SK-N-SH treated with all-trans-retinoic acid at 6 μM for 48 hours (cell line): ENCODE data around the gene MYOM1.
"Not testable (repeated sequence)": the region's sequence is repeated elsewhere in the genome, so short reads cannot be mapped to it uniquely, and the experiment has no call there.

Experiments used
- ATAC-seq: fragments of 200-7000 bp; cut with Tn5 transposase; 3 replicates; pipeline ENCODE4 v1.9.1; 2020; ENCODE audit warnings: mild to moderate bottlenecking, moderate library complexity
- ARNTL ChIP-seq: fragments of 450-650 bp; formaldehyde crosslinking; IDR thresholded peaks from 2 replicates; pipeline ENCODE4 v1.5.0; 2020; ENCODE audit warnings: low read depth, mild to moderate bottlenecking, moderate library complexity, borderline replicate concordance
- BACH2 ChIP-seq: fragments of 250-450 bp; sonication (Bioruptor Pico); IDR thresholded peaks from 2 replicates; pipeline ENCODE4 v1.9.0; 2021; ENCODE audit warnings: mild to moderate bottlenecking, borderline replicate concordance
- OSR1 ChIP-seq: fragments of 250-450 bp; sonication (Bioruptor Pico); IDR thresholded peaks from 2 replicates; pipeline ENCODE4 v1.8.0; 2022; ENCODE audit warnings: moderate library complexity, mild to moderate bottlenecking, inconsistent platforms
- PPARA ChIP-seq: fragments of 250-450 bp; sonication (Bioruptor Pico); IDR thresholded peaks from 2 replicates; pipeline ENCODE4 v1.5.0; 2020; ENCODE audit warnings: mild to moderate bottlenecking, borderline replicate concordance
- TCF4 ChIP-seq: fragments of 250-450 bp; sonication (Bioruptor Pico); IDR thresholded peaks from 2 replicates; pipeline ENCODE4 v1.8.0; 2021; ENCODE audit warnings: mild to moderate bottlenecking, moderate library complexity, borderline replicate concordance
- TOX ChIP-seq: fragments of 250-450 bp; sonication (Bioruptor Pico); IDR thresholded peaks from 2 replicates; pipeline ENCODE4 v1.8.0; 2021; ENCODE audit warnings: mild to moderate bottlenecking, moderate library complexity, borderline replicate concordance
- ZC3H10 ChIP-seq: fragments of 250-450 bp; sonication (Bioruptor Pico); IDR thresholded peaks from 2 replicates; pipeline ENCODE4 v1.5.1; 2021; ENCODE audit warnings: mild to moderate bottlenecking, moderate library complexity
- ZNF70 ChIP-seq: fragments of 450-650 bp; formaldehyde crosslinking; IDR thresholded peaks from 2 replicates; pipeline ENCODE4 v1.5.0; 2020; ENCODE audit warnings: mild to moderate bottlenecking, moderate library complexity
- TF ChIP-seq, protein P1 (sequence below): fragments of 250-450 bp; sonication (Bioruptor Pico); IDR thresholded peaks from 2 replicates; pipeline ENCODE4 v1.8.0; 2020; ENCODE audit warnings: mild to moderate bottlenecking, moderate library complexity, borderline replicate concordance
- TF ChIP-seq, protein P2 (sequence below): fragments of 250-450 bp; sonication (Bioruptor Pico); IDR thresholded peaks from 2 replicates; pipeline ENCODE4 v1.5.1; 2021; ENCODE audit warnings: mild to moderate bottlenecking, moderate library complexity
- TF ChIP-seq, protein P3 (sequence below): fragments of 250-450 bp; sonication (Bioruptor Pico); IDR thresholded peaks from 2 replicates; pipeline ENCODE4 v1.8.0; 2021; ENCODE audit warnings: low read depth, mild to moderate bottlenecking, moderate library complexity, borderline replicate concordance
- TF ChIP-seq, protein P4 (sequence below): fragments of 250-450 bp; sonication (Bioruptor Pico); IDR thresholded peaks from 2 replicates; pipeline ENCODE4 v1.5.1; 2020; ENCODE audit warnings: low read depth, mild to moderate bottlenecking, moderate library complexity

MYOM1 gene

DNA sequence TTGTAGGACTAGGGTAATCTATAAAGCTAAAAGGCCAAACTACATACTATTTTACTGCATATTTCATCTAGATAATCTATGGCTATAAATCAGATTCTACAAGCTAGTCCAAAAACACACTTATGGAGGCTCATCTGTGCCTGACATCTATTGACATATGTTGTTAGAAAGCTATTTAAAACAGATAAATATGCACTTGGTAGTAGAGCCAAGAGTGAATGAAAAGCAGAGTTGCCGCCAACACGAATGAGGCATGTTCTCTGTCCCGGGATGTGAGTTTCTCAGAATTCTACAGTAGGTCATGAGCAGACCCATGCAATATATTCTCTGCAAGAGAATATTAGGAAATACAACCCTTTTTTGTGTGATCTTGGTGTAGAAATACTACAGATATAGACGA, 140.1 kb downstream of the MYOM1 start (continued):
- TF ChIP-seq, protein P1, sequence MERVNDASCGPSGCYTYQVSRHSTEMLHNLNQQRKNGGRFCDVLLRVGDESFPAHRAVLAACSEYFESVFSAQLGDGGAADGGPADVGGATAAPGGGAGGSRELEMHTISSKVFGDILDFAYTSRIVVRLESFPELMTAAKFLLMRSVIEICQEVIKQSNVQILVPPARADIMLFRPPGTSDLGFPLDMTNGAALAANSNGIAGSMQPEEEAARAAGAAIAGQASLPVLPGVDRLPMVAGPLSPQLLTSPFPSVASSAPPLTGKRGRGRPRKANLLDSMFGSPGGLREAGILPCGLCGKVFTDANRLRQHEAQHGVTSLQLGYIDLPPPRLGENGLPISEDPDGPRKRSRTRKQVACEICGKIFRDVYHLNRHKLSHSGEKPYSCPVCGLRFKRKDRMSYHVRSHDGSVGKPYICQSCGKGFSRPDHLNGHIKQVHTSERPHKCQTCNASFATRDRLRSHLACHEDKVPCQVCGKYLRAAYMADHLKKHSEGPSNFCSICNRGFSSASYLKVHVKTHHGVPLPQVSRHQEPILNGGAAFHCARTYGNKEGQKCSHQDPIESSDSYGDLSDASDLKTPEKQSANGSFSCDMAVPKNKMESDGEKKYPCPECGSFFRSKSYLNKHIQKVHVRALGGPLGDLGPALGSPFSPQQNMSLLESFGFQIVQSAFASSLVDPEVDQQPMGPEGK (CRISPR knock-in tag) = no peak

DNA sequence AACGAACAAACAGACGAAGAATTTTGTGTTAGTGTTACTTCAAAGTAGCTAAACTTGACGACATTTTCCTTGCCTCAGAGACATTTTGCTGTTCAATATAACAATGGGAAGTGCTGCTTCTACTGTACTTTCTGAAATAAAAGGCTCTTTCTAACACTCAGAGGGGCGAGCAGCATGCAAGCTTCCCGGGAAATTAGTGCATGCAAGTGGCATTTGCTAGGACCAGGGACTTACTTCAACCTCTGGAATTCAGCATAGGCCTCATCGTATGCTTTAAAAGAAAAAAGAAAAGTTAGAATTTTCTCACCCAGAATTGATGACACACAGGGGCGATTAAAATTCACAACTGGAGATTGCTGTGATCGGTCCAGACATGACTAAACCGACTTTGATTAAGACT, 144.3 kb downstream of the MYOM1 start:
- ATAC-seq = peak; percentile 41
- TF ChIP-seq ARNTL (CRISPR knock-in tag) (no peak), ZC3H10 (no peak), OSR1 (CRISPR knock-in tag) (no peak), PPARA (CRISPR knock-in tag) (no peak), BACH2 (CRISPR knock-in tag) (no peak), ZNF70 (no peak), TCF4 (no peak), TOX (CRISPR knock-in tag) (no peak)
- TF ChIP-seq, protein P2, sequence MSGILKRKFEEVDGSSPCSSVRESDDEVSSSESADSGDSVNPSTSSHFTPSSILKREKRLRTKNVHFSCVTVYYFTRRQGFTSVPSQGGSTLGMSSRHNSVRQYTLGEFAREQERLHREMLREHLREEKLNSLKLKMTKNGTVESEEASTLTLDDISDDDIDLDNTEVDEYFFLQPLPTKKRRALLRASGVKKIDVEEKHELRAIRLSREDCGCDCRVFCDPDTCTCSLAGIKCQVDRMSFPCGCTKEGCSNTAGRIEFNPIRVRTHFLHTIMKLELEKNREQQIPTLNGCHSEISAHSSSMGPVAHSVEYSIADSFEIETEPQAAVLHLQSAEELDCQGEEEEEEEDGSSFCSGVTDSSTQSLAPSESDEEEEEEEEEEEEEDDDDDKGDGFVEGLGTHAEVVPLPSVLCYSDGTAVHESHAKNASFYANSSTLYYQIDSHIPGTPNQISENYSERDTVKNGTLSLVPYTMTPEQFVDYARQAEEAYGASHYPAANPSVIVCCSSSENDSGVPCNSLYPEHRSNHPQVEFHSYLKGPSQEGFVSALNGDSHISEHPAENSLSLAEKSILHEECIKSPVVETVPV = no peak
- TF ChIP-seq, protein P3, sequence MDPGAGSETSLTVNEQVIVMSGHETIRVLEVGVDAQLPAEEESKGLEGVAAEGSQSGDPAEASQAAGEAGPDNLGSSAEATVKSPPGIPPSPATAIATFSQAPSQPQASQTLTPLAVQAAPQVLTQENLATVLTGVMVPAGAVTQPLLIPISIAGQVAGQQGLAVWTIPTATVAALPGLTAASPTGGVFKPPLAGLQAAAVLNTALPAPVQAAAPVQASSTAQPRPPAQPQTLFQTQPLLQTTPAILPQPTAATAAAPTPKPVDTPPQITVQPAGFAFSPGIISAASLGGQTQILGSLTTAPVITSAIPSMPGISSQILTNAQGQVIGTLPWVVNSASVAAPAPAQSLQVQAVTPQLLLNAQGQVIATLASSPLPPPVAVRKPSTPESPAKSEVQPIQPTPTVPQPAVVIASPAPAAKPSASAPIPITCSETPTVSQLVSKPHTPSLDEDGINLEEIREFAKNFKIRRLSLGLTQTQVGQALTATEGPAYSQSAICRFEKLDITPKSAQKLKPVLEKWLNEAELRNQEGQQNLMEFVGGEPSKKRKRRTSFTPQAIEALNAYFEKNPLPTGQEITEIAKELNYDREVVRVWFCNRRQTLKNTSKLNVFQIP = no peak
- TF ChIP-seq, protein P1 (CRISPR knock-in tag) = no peak

DNA sequence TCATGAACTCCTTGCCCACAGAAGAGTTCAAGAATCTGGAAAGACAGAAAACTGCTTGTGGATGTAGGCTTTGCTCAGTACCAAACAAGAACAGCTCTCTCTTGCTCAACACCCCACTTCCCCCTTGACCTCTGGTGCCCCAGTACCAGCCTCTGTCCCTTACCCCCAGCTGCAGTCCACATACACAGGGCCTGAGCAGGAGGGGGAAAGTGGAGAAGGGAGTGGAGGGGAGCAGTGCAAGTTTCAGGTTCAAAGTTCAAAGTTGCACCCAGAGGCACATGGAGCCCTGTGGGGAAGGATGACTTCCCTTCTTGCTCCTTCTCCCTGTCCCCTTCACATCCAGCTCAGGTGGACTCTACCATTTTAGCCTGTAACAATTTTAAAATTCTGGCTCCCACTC, 145.7 kb downstream of the MYOM1 start:
- no peak for ATAC-seq

DNA sequence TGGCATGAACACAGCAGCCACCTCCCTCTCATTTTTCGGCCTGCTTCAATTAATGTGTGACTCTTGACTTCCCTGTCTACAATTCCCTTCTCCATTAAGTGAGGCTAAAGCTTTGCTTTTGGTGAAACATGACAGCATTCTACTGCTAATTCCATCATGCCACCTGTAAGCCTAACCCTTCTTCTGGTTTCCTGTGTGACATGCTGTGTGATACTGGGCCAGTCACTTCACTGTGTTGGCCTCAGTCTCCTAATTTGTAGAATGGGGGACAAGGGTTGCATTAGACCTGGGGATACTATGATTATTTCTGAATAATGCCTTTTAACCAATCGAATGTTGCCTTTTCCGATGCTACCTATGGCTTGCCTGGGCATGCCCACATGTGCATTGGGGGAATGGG, 146.4 kb downstream of the MYOM1 start:
- ATAC-seq = not testable (repeated sequence)

More for the DNA sequence above, 145.7 kb downstream of the MYOM1 start:
- TF ChIP-seq ZNF70 = no peak
- TF ChIP-seq, protein P4, sequence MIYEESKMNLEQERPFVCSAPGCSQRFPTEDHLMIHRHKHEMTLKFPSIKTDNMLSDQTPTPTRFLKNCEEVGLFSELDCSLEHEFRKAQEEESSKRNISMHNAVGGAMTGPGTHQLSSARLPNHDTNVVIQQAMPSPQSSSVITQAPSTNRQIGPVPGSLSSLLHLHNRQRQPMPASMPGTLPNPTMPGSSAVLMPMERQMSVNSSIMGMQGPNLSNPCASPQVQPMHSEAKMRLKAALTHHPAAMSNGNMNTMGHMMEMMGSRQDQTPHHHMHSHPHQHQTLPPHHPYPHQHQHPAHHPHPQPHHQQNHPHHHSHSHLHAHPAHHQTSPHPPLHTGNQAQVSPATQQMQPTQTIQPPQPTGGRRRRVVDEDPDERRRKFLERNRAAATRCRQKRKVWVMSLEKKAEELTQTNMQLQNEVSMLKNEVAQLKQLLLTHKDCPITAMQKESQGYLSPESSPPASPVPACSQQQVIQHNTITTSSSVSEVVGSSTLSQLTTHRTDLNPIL (CRISPR knock-in tag) = no peak
- no peak for TF ChIP-seq ZC3H10
- TF ChIP-seq, protein P1 (CRISPR knock-in tag) = no peak

DNA sequence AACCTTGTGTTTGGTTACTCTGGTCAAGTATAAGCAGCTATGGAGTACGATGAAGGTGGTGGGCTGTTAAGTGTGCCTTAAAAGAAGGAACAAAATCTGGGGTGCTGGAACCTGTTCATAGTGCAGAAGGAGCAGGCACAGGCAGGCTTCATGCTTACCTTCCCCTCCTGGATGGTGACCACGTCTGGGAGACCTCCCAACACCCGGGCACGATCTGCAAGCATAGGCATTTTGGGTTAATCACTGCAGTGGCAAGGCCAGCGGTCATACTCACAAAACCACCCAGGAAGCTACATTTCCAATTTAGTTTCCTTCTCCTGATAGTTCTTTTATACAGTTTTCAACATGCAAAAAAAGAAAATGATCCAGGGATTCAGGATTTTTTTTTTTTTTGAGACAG, 148.1 kb downstream of the MYOM1 start:
- no peak for ATAC-seq
- TF ChIP-seq ARNTL (CRISPR knock-in tag) = no peak
- TF ChIP-seq, protein P2 = no peak
